HG02973 (cell line): ENCODE data around the gene DNAJC4.

Experiments
- ATAC-seq: cut with Tn5 transposase; IDR thresholded peaks from one replicate; pipeline ENCODE4 v1.9.1; 2021; ENCODE audit warnings: moderate library complexity; ENCODE audit not compliant: unreplicated experiment

DNAJC4 gene

DNA sequence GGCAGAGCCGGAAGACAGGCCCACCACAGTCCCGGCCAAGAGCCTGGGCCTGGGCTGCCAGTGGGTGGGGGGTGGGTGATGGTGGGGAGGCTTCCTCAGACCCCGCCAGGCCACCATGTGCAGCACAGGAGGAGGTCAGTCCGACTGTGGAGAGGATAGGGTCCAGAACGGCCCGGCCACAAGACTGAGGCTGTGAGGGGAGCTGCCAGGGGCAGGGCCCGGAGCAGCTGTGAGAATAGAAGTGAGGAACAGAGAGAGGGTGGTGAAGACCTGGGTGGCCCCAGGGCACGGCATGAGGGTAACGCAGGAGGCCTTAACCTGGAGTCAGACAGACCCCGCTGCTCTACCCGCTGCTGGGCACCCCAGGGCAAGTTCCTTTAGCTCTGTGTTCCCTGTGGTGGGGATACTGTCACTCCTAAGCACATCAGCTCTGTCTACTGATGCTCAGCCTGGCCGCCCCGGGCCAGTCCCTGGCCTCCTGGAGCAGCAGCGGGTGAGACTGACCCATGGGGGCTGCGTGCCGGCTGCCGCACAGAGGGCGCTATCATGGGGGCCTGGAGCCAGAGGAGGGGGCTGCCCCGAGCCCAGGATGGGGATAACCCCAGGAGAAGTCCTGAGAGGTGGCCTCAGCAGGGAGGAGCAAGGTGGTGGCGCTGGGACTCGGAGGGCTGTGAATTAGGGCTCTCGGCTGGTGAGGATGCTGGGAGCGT lies 22.1 kb upstream of the DNAJC4 start:
- ATAC-seq = no peak

DNA sequence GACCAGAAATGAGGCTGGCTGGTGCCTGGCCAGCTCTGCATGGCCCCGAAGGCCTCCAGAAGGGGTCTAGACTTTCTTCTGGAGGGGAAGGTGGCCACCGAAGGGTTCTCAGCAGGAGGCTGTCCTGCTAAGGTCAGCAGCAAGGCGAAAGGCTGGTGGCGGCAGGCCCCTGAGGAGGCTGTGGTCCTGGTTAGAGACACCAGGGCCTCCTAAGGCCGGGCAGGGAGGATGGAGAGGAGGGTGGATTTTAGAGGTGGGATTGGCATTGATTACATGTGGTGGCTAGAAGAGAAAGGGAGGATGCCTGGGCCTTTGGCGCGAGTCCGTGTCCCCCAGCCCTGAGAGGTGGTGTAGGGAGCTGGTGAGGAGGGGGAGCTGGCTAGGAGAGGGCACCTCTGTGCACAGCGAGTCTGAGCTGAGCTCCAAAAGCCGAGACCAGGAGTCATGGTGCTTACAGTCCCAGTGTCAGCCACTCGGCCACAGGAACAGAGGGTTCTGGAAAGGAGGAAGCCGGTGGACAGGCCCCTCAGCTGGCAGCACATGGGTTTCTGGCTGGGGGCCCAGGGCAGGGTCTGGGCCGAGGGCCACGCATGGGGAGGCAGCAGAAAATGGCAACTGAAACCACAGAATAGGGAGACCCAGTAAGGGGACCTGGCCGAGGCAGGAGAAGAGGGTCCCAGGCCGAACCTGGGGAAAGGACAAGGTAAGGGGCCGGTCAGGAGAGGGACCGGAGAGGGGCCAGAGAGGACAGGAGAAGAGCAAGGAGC lies 21.4 kb upstream of the DNAJC4 start:
- no peak for ATAC-seq

DNA sequence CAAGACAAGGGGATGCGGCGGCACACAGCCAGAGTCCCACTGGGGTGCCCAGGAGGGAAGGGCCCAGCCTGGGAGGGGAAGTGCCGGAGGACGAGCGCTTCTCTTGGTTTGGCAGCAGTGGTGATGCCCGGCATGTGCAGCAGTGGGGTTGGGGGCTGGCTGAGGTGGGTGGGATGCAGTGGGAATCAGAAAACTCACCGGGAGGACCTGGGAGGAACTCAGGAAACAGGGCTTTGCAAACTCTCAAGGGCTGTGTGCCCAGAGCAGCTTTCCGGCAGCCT lies 20.8 kb upstream of the DNAJC4 start:
- ATAC-seq = no peak

DNA sequence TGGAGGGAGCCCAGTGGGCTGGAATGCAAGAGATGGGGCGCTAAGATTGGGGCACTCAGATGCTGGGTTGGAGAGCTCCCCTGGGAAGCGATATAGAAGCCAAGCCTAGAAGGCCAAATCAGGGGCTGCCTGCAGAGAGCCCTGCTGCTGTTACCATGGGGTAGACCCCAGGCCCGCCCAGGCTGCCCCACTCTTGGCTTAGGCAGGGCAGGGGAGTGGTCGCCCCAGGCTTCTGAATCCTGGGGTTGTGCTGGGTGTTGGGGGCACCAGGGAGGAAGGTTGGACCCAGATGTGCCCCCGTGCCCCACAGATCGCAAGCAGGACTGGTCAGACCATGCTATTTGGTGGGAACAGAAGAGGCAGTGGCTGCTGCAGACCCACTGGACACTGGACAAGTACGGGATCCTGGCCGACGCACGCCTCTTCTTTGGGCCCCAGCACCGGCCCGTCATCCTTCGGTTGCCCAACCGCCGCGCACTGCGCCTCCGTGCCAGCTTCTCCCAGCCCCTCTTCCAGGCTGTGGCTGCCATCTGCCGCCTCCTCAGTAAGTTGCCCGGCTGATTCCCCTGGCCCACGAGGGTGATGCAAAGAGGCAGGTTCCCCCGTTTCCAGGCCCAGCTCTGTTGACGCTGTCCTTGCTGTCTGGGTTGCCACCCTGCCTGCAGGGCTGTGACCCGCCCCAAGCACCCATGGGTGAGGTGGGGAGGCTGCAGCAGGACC lies 19.9 kb upstream of the DNAJC4 start:
- ATAC-seq = no peak

DNA sequence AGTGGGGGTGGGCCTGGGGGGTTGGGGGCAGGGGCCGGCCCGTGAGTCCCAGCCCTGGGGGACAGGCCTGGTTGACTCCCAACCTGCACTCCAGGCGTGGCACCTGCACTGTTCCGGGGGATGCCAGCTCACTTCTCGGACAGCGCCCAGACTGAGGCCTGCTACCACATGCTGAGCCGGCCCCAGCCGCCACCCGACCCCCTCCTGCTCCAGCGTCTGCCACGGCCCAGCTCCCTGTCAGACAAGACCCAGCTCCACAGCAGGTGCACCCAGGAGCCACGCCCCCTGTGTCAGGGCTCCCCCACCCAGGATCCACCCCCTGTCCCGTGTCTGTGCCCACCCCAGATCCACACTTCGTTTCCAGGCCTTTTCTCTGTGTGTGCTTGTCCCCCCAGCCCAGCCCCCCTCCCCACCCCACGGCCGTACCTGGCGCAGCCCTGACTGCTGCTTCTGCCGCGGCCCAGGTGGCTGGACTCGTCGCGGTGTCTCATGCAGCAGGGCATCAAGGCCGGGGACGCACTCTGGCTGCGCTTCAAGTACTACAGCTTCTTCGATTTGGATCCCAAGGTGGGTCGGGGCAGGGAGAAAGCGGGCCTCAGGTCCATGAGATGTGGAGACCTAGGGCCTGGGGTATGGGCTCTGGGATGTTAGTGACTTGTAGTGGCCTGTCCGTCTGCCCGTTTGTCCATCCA lies 19.0 kb upstream of the DNAJC4 start:
- no peak for ATAC-seq

DNA sequence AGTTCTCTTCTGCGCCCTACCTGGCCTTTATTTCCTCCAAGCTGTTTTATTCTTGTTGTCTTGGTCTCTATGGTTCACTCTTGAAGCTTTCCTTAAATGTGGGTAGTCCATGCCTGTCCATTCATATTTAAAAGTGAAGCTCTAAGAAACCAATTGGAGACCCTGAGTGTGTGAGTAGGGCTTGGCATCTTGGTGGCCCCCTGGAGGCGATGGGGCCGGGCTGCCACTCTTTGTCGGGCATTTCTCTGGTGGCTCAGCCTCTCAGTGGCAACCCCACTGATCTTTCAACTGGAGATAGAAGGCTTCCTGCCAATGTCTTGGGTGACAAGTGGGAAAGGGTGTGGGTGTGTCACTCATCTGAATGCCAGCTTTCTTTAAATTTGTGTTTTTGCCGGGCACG lies 13.5 kb upstream of the DNAJC4 start:
- no peak for ATAC-seq

DNA sequence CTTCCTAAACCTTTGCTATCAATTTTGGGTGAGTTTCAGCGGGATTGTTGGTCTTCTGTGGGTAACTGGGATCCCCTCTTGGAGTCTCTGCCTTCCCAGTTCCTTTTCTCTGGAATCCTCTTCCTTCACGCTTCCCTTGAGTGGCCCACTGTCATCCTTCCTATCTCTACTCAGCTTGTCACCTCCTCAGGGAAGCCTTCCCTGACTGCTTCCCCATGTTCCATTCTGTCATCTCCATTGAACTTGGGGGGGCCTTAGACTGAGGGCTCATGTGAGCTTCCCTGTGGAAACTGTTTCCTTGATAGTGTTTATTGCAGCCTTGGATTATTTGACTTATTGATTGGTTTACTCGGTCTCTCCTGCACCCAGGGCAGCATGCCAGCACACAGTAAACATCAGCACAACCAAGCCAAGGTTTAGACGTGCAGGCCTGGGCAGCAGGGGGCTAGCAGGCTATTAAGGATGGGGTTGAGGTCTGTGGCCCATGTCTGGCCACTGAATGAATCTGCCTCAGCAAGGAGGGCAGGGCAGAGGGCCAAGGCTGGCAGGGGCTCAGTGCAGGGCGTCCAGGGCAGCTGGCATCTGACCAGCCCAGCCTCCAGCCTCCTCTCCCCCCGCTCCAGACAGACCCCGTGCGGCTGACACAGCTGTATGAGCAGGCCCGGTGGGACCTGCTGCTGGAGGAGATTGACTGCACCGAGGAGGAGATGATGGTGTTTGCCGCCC lies 11.6 kb upstream of the DNAJC4 start:
- ATAC-seq = no peak

DNA sequence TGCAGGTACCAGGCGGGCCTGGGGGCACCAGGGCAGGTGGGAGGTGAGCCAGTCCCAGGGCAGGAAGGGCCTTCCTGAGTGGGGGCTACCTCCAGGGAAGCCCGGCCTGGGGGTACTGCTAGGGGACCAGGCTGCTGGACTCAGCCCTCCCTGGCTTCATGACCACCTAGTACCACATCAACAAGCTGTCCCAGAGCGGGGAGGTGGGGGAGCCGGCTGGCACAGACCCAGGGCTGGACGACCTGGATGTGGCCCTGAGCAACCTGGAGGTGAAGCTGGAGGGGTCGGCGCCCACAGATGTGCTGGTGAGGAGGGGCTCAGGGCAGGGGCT lies 11.0 kb upstream of the DNAJC4 start:
- no peak for ATAC-seq

DNA sequence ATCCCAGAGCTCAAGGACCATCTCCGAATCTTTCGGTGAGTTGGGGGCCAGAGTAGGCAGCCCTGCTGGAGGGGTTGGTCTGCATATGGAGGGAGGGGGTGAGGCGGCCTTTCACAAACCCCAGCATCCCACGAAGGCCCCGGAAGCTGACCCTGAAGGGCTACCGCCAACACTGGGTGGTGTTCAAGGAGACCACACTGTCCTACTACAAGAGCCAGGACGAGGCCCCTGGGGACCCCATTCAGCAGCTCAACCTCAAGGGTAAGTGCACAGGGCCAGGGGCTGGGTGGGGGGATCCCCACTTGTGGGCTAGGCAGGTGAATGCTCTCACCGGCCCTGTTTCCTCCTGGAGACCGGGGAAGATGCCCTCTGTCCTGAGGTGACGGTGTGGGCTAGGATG lies 10.6 kb upstream of the DNAJC4 start:
- ATAC-seq = no peak

DNA sequence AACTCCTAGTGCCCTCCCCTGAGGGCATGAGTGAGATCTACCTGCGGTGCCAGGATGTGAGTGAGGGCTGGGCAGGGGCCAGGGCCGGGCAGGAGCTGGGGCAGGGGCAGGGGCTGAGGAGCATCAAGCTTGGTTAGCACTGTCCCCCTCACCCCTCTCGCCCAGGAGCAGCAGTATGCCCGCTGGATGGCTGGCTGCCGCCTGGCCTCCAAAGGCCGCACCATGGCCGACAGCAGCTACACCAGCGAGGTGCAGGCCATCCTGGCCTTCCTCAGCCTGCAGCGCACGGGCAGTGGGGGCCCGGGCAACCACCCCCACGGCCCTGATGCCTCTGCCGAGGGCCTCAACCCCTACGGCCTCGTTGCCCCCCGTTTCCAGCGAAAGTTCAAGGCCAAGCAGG lies 10.1 kb upstream of the DNAJC4 start:
- ATAC-seq = no peak

DNA sequence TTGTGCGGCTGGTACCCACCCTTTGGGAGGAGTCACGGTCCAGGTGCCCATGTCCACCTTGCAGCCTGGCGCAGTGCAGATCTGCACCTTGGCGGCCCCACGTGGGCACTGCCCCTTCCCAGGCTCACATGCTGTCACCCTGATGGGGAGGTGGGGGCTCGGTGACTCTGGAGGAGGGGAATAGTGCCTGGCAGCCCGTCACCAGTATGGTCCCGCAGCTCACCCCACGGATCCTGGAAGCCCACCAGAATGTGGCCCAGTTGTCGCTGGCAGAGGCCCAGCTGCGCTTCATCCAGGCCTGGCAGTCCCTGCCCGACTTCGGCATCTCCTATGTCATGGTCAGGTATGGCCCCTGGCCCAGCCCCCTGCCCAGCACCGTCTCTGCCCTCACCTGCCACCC lies 9.6 kb upstream of the DNAJC4 start:
- ATAC-seq = no peak

DNA sequence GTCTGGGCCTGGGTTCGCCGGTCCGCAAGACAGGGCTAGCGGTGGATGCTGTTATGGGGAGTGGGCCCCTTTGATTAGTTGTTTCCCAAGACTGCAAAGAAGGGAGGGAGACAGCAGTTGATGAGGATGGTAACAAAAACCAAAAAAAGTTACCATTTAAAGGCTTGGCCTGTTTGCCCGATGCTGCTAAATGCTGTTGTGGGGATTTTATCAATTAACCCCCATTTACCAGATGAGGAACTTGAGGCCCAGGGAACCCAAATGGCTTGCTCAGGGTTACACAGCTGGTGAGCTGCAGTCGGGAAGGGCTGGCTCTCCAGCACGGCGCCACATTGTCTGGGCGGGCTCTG lies 7.7 kb upstream of the DNAJC4 start:
- no peak for ATAC-seq

DNA sequence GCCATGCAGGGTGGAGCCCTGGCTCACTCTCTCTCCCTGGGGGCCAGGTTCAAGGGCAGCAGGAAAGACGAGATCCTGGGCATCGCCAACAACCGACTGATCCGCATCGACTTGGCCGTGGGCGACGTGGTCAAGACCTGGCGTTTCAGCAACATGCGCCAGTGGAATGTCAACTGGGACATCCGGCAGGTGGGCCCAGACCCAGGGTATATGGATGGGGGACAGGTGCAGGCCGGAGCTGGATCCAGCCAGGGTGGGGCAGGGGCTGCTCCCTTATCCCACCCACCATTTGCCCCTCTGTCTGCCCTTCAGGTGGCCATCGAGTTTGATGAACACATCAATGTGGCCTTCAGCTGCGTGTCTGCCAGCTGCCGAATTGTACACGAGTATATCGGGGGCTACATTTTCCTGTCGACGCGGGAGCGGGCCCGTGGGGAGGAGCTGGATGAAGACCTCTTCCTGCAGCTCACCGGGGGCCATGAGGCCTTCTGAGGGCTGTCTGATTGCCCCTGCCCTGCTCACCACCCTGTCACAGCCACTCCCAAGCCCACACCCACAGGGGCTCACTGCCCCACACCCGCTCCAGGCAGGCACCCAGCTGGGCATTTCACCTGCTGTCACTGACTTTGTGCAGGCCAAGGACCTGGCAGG lies 7.2 kb upstream of the DNAJC4 start:
- ATAC-seq = no peak

DNA sequence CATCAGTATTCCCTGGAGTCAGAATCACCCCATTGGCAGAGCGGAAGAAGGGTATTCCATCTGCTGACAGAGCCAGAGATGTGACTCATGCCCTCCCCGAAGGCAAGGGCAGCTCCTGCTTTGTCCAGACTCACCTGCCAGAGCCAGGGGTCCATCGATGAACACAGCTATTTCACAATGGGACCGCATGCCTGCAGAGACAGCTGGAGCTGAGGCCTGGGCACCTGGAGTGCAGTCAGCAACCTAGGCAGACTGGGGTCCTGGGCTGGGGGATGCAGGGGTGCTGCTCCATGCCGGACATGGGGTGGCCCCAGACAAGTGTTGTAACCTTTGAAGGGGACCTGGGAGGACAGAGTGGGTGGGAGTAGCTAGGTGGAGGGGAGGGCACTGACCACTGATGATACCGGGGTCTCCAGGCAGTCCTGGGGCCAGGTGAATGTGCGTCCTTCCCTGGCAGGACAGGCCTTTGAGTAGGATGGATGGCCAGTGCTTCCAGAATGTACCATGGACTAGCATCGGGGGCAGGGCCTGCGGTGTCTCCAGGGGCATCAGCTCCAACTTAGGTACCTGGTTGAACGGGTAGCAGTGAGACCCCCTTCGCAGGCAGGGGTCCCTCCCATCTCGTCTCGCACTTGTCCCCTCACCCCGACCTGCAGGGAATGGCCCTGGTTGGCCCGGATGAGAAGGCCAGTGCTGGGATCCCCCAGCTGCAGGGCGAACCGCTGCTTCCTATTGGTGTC lies 6.0 kb upstream of the DNAJC4 start:
- ATAC-seq = no peak

DNA sequence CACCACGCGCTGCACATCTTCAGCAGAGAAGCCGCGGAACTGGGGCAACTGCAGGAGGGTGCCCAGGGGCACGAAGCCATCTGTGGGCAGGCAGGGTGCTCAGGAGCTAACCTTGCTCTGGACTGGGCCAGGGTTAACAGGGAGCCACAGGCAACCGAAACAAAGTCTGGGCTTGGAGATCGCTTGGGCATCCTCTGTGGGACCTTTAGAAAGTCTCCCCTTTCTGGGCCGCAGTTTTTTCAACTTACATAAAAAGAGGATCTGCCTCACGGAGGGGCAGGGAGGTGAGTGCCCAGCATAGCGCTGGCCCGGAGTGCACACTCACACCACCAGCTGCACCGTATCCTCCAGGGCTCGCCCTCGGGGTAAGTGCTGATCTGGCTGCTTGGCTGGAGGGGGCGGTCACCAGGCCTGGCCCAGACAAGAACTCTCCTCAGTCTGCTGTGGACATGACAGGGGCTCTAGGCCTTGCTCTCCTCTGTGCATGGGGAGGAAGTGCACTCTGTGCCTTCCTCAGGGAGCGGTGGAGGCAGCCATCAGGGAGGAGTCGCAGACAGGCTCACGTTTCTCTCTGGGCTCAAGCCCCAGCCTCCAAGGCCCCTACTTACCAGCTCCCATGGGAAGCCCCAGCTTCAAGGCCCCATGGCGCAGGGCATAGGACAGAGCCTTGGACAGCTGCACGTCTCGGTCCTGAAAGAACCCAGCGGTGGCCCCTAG lies 5.3 kb upstream of the DNAJC4 start:
- ATAC-seq = no peak

DNA sequence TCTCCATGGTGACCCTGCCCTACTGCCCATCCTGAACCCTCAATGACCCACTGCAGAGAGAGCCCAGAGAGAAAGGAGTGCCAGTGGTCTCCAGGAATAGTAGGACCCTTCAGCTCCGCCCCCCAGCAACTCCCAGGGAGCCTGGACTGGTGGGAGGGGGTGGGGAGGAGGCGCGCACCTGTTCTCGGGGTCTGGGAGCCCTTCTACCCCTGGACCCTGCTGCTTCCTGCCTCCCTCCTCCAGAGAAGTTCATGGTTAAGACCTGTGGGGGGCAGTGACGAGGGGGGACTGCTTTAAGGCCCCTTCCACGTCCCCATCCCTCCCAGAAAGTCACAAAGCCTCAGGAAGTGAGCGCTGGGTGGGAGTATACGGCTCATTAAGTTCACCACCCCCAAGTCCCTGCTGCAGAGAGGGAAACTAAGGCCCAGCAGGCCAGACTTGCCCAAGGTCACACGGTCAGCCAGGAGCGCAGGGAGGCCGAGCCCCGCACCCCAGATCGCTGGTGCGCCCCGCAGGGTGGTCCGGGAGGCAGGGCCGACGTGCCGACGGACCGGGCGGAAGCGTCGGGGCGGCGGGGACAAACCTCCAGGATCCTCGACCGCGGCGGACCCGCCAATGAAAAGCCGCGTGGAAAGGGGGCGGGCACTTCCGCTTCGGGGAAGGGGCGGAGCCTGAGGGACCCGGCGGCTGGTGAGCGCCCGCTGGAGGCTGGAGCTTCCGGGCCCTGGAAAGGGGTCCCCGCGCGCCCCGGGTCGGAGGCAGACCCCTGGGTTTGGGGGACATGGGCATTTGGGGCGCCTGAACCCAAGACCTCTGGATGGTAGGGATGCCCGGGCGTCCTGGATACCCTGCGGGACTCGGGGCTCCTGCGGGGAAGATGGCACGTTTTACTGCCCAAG lies 4.5 kb upstream of the DNAJC4 start, which contains the start of the genes NUDT22 and TRPT1:
TSS of gene NUDT22 (plus strand) at position 667 of the 899 bp plus-strand sequence. CDS start 379 bp downstream, outside the sequence.
TSS of gene TRPT1 (minus strand) at position 579 of the 899 bp plus-strand sequence. CDS start at position 253, 326 bp downstream.
- ATAC-seq = peak; percentile 33

DNA sequence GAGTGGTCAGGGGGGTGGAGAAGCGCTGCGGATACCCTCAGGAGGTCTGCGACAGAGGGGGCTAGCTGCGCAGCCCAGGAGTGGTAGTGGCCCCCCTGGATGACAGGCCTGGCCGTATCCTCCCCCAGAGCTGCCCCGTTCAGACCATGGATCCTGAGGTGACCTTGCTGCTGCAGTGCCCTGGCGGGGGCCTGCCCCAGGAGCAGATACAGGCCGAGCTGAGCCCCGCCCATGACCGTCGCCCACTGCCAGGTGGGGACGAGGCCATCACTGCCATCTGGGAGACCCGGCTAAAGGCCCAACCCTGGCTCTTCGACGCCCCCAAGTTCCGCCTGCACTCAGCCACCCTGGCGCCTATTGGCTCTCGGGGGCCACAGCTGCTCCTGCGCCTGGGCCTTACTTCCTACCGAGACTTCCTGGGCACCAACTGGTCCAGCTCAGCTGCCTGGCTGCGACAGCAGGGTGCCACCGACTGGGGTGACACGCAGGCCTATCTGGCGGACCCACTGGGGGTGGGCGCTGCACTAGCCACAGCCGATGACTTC lies 3.8 kb upstream of the DNAJC4 start:
- no peak for ATAC-seq
